Ovary (tissue), 9 donors: ENCODE measurements around the gene TRAPPC2L. TPM values are rescaled to one million over a fixed set of nuclear protein-coding genes. Genes with fewer than 3 reads are reported as not detected.

Experiments
- DNase-seq, 5 donors: peaks; one replicate each; pipeline ENCODE4 v3.0.0-alpha.2; 2019 to 2020
- H3K27ac ChIP-seq, 2 donors: fragments of 200-600 bp; one replicate each; pipeline versions ENCODE4 v1.5.1 to v1.8.0; 2019 to 2022
- H3K27me3 ChIP-seq: fragments of 200-600 bp; one replicate; pipeline ENCODE4 v1.8.0; 2022
- H3K36me3 ChIP-seq: fragments of 200-600 bp; sonication (generic); one replicate; pipeline ENCODE4 v1.5.1; 2019
- H3K4me1 ChIP-seq: one replicate; pipeline ENCODE4 v1.8.1; 2013; ENCODE audit warnings: mild to moderate bottlenecking, moderate library complexity; ENCODE audit not compliant: insufficient read depth
- H3K4me3 ChIP-seq: fragments of 200-600 bp; sonication (generic); one replicate; pipeline ENCODE4 v1.5.1; 2017
- H3K9me3 ChIP-seq, 2 donors: fragments of 200-600 bp in 1 of 2; sonication (generic) in 1 of 2; one replicate each; pipeline versions ENCODE4 v1.5.1 to v1.8.1; 2013 to 2019; ENCODE audit warnings: mild to moderate bottlenecking in 1 of 2, moderate library complexity in 1 of 2
- CTCF ChIP-seq, 3 donors: fragments of 450-650 bp in 2 of 3; fragments of 200-600 bp in 1 of 3; IDR thresholded peaks; one replicate each; pipeline versions ENCODE4 v1.5.1 to v1.8.0; 2016 to 2022; ENCODE audit warnings: antibody characterized with exemption in 3 of 3, mild to moderate bottlenecking in 1 of 3
- EP300 ChIP-seq: sonication (generic); formaldehyde crosslinking; IDR thresholded peaks from one replicate; pipeline ENCODE4 v1.6.1; 2017; ENCODE audit warnings: antibody characterized with exemption
- POLR2A ChIP-seq: fragments of 450-650 bp; IDR thresholded peaks from one replicate; pipeline ENCODE4 v1.6.1; 2017; ENCODE audit warnings: antibody characterized with exemption, mild to moderate bottlenecking, moderate library complexity
- WGBS, 3 donors: extraction: QIAGEN DNeasy Blood & Tissue Kit in 1 of 3; methylation state at CpG; one replicate each; pipeline versions ENCODE4 v1.1.5 to v1.1.7; 2013 to 2017; 5-methylcytosine and 5-hydroxymethylcytosine counted together
- intact Hi-C, 4 donors: fragments of 100-400 bp; cut with DNase I; formaldehyde crosslinking; loops; one replicate each; pipeline versions ENCODE4 v1.11.0 to v1.15.1; 2022 to 2023
- polyA plus RNA-seq, 2 donors: library from polyadenylated mRNA; stranded (reverse); fragments of 200-250 nt in 1 of 2; fragments of 350-450 nt in 1 of 2; fragmentation: Illumina TruSeq in 1 of 2; extraction: RNeasy Lipid Tissue Mini Kit (QIAGEN cat#74804) in 1 of 2; gene quantifications; one replicate each; pipeline ENCODE4 v1.2.3, GENCODE V29; 2013 to 2014
- total RNA-seq, 7 donors: library from RNA; depleted of rRNA in 2 of 7; stranded (reverse); fragments of >200 nt in 2 of 7; fragmentation: NEBNext Ultra II Directional in 3 of 7; extraction: Animal tissue kit (Norgen Biotek cat#: 25700) in 3 of 7; gene quantifications; one replicate each; pipeline versions ENCODE4 v1.1.0 to v1.2.4, GENCODE V29; 2016 to 2023
- donor health status: DM: no; HTN: no; CAD: no; lungs with moderate emphysema.
- donor health status: DM: no; HTN: no; CAD: no.
- donor health status: Bipolar disorder and iron deficiency.
- donor health status: DM: yes; HTN: yes; CAD: no.
- donor health status: DM: no; HTN: no; CAD: no.
- donor health status: DM: yes; HTN: yes; CAD: no.

TRAPPC2L gene
- total and polyA plus RNA-seq, 9 donors, result 37.2 to 101 (median 58.6) TPM

GRCh38 chr16:88809068-88809675, 47.8 kb upstream of the TRAPPC2L start:
- 82 to 88% (median 83%) methylated on average over 10 of the region's 10 CpGs for WGBS, 3 donors
- no peak for DNase-seq
- intact Hi-C loops, result no loop called here
- Histone ChIP-seq H3K27me3 (no peaks in the 10 kb centered on the region), H3K36me3 (no peaks in the 10 kb centered on the region), H3K9me3 (no peaks in the 10 kb centered on the region), H3K4me1 (peaks cover 7% of the 10 kb centered on the region), H3K4me3 (no peak overlapping the region), H3K27ac (no peak overlapping the region)
- TF ChIP-seq CTCF (IDR thresholded peaks at IDR 0.05) (no peak), POLR2A (no peak), EP300 (no peak)

- TF ChIP-seq POLR2A, result no peak
- TF ChIP-seq CTCF (IDR thresholded peaks at IDR 0.05), result no peak
- TF ChIP-seq EP300, result no peak
- H3K9me3 ChIP-seq, result no peaks in the 10 kb centered on the region
- peaks cover 7% of the 10 kb centered on the region for H3K4me1 ChIP-seq
- WGBS, 3 donors, result 69 to 73% (median 72%) methylated on average over 6 to 10 of the region's 10 CpGs
- H3K27me3 ChIP-seq, result no peaks in the 10 kb centered on the region
- no peak for DNase-seq
- no peak overlapping the region for H3K4me3 ChIP-seq
- H3K36me3 ChIP-seq, result no peaks in the 10 kb centered on the region
- intact Hi-C loops, result loop anchor here in 1 of 4 donors (5.0 kb wide), 1 partner anchor 48 kb away; the partner anchor contains the start of genes GALNS and TRAPPC2L
- no peak overlapping the region for H3K27ac ChIP-seq
These were observed 47.2 kb upstream of the TRAPPC2L start for GRCh38 chr16:88809676-88810165.

GRCh38 chr16:88810166-88810911, 46.6 kb upstream of the TRAPPC2L start:
- no peak for TF ChIP-seq EP300
- no peak for TF ChIP-seq CTCF (IDR thresholded peaks at IDR 0.05)
- no peak for TF ChIP-seq POLR2A
- no peak for DNase-seq
- no peaks in the 10 kb centered on the region for H3K27me3 ChIP-seq
- peaks cover 7% of the 10 kb centered on the region for H3K4me1 ChIP-seq
- no peaks in the 10 kb centered on the region for H3K36me3 ChIP-seq
- H3K4me3 ChIP-seq, result peak overlapping the region; percentile 65
- intact Hi-C loops, result loop anchor here in 1 of 4 donors (5.0 kb wide), 1 partner anchor 47 kb away; the partner anchor contains the start of genes GALNS and TRAPPC2L
- 17 to 18% (median 17%) methylated on average over 12 of the region's 12 CpGs for WGBS, 3 donors
- peak overlapping the region in 1 of 2 donors; percentile 93 for H3K27ac ChIP-seq
- H3K9me3 ChIP-seq, result no peaks in the 10 kb centered on the region

- intact Hi-C loops, result loop anchor here in 2 of 4 donors (1.0 to 5.0 kb wide), 2 partner anchors 8 to 46 kb away; partner anchors contain the start of genes CDT1 (in 1 of the 2), GALNS (in 1 of the 2) and TRAPPC2L (in 1 of the 2)
- Histone ChIP-seq H3K36me3 (no peaks in the 10 kb centered on the region), H3K27me3 (no peaks in the 10 kb centered on the region), H3K4me1 (peaks cover 7% of the 10 kb centered on the region), H3K4me3 (peak overlapping the region; percentile 65), H3K27ac (peak overlapping the region; percentile 56 to 93), H3K9me3 (no peaks in the 10 kb centered on the region)
- 1% methylated on average over 43 to 65 of the region's 65 CpGs for WGBS, 3 donors
- peak; percentile 82 to 91 (median 86) for DNase-seq
- TF ChIP-seq EP300 (no peak), POLR2A (peak; percentile 88), CTCF (IDR thresholded peaks at IDR 0.05) (no peak)
These were observed 45.8 kb upstream of the TRAPPC2L start for GRCh38 chr16:88810912-88811768.
